Left lung (tissue), 10 donors: ENCODE measurements around the gene PCNT. TPM values are rescaled to one million over a fixed set of nuclear protein-coding genes. Genes with fewer than 3 reads are reported as not detected.

Source experiments
- ATAC-seq: fragments of 200-7000 bp; cut with Tn5 transposase; one replicate; pipeline ENCODE4 v1.9.1; 2020; ENCODE audit warnings: moderate library complexity
- DNase-seq, 4 donors: peaks; one replicate each; pipeline ENCODE4 v3.0.0-alpha.2; 2013 to 2020
- H3K27ac ChIP-seq, 2 donors: fragments of 200-600 bp; sonication (generic) in 1 of 2; one replicate each; pipeline versions ENCODE4 v1.5.0 to v1.8.0; 2020 to 2021
- H3K27me3 ChIP-seq, 2 donors: fragments of 200-600 bp; sonication (generic) in 1 of 2; one replicate each; pipeline versions ENCODE4 v1.5.0 to v1.8.0; 2020 to 2021
- H3K36me3 ChIP-seq, 2 donors: fragments of 200-600 bp; sonication (generic) in 1 of 2; one replicate each; pipeline versions ENCODE4 v1.5.0 to v1.8.0; 2020 to 2021
- H3K4me1 ChIP-seq, 2 donors: fragments of 200-600 bp; one replicate each; pipeline ENCODE4 v1.8.0; 2021
- H3K4me3 ChIP-seq, 2 donors: fragments of 200-600 bp; sonication (generic) in 1 of 2; one replicate each; pipeline versions ENCODE4 v1.5.0 to v1.8.0; 2020 to 2021; ENCODE audit warnings: mild to moderate bottlenecking in 1 of 2
- H3K9me3 ChIP-seq, 2 donors: fragments of 200-600 bp; sonication (generic) in 1 of 2; one replicate each; pipeline versions ENCODE4 v1.5.0 to v1.8.0; 2020 to 2021
- intact Hi-C, 2 donors: fragments of 100-400 bp; cut with DNase I; formaldehyde crosslinking; loops; one replicate each; pipeline versions ENCODE4 v1.11.2 to v1.14.2; 2022
- polyA plus RNA-seq, 6 donors: library from polyadenylated mRNA; unstranded; fragments of 120-200 nt; gene quantifications; one replicate each; pipeline ENCODE4 v1.2.1, GENCODE V29; 2013; ENCODE audit not compliant: insufficient read length in 6 of 6
- total RNA-seq, 2 donors: library from RNA; stranded (reverse); fragmentation: NEBNext Ultra II Directional; extraction: Animal tissue kit (Norgen Biotek cat#: 25700); gene quantifications; one replicate each; pipeline ENCODE4 v1.2.1, GENCODE V29; 2021
- TF ChIP-seq, protein P1 (sequence below), 2 donors: fragments of 200-600 bp; sonication (generic) in 1 of 2; IDR thresholded peaks; one replicate each; pipeline versions ENCODE4 v1.5.0 to v1.8.0; 2021; ENCODE audit warnings: antibody characterized with exemption in 2 of 2
- donor health status: DM: no; HTN: yes; CAD: no.
- donor health status: DM: no; HTN: no; CAD: no.

The PCNT gene
- total and polyA plus RNA-seq, 8 donors: 25.7 to 35.4 (median 32.4) TPM

- Histone ChIP-seq H3K4me3 (peak overlapping the region in 1 of 2 donors; percentile 75), H3K27me3 (no peaks in the 10 kb centered on the region)
Measured at GRCh38 chr21:46284733-46285132, 39.2 kb upstream of the PCNT start.

DNA sequence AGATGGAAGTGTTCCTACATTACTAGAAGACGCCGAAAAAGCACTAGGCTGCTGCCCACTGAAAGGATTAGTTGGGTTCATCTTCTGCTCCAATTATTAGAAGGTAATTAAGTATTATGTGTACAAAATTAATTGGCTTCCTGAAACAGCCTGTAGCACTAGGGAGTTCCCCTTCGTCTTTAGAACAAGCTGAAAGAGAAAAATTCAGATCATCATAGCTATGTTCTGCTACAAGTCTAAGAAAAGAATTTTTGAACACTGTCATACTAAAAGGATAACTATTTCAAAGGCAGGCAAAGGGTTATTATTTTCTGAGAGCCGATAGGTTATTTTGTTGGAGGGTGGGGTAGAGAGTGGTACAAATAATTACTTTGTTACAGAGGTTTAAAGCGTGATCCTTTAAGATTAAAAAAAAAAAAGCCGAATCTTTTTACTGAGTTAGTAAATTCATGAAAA lies 38.7 kb upstream of the PCNT start, which contains the start of gene MCM3AP:
Gene MCM3AP (minus strand): TSS at position 406 of the 456 bp plus-strand sequence. CDS start 325 bp downstream, at position 81.
- Histone ChIP-seq H3K4me3 (peak within 1 kb of the TSS; percentile 75 to 84), H3K9me3 (no peaks in the 10 kb centered on the region), H3K36me3 (peaks cover 0 to 45% of the 10 kb centered on the region in 2 donors), H3K4me1 (peaks cover 36 to 70% of the 10 kb centered on the region in 2 donors), H3K27me3 (no peaks in the 10 kb centered on the region), H3K27ac (peak within 1 kb of the TSS; percentile 96)
- TF ChIP-seq, protein P1, sequence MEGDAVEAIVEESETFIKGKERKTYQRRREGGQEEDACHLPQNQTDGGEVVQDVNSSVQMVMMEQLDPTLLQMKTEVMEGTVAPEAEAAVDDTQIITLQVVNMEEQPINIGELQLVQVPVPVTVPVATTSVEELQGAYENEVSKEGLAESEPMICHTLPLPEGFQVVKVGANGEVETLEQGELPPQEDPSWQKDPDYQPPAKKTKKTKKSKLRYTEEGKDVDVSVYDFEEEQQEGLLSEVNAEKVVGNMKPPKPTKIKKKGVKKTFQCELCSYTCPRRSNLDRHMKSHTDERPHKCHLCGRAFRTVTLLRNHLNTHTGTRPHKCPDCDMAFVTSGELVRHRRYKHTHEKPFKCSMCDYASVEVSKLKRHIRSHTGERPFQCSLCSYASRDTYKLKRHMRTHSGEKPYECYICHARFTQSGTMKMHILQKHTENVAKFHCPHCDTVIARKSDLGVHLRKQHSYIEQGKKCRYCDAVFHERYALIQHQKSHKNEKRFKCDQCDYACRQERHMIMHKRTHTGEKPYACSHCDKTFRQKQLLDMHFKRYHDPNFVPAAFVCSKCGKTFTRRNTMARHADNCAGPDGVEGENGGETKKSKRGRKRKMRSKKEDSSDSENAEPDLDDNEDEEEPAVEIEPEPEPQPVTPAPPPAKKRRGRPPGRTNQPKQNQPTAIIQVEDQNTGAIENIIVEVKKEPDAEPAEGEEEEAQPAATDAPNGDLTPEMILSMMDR (IDR thresholded peaks at IDR 0.05): no peak
- DNase-seq: no peak
- intact Hi-C loops: no loop called here
- ATAC-seq: no peak

More at GRCh38 chr21:46284733-46285132, 39.2 kb upstream of the PCNT start:
- no peak for DNase-seq
- Histone ChIP-seq H3K36me3 (peaks cover 0 to 50% of the 10 kb centered on the region in 2 donors), H3K9me3 (no peaks in the 10 kb centered on the region), H3K27ac (peak overlapping the region in 1 of 2 donors; percentile 96), H3K4me1 (peaks cover 36 to 70% of the 10 kb centered on the region in 2 donors)
- ATAC-seq: no peak
- intact Hi-C loops: no loop called here
- TF ChIP-seq, protein P1 (IDR thresholded peaks at IDR 0.05): no peak

DNA sequence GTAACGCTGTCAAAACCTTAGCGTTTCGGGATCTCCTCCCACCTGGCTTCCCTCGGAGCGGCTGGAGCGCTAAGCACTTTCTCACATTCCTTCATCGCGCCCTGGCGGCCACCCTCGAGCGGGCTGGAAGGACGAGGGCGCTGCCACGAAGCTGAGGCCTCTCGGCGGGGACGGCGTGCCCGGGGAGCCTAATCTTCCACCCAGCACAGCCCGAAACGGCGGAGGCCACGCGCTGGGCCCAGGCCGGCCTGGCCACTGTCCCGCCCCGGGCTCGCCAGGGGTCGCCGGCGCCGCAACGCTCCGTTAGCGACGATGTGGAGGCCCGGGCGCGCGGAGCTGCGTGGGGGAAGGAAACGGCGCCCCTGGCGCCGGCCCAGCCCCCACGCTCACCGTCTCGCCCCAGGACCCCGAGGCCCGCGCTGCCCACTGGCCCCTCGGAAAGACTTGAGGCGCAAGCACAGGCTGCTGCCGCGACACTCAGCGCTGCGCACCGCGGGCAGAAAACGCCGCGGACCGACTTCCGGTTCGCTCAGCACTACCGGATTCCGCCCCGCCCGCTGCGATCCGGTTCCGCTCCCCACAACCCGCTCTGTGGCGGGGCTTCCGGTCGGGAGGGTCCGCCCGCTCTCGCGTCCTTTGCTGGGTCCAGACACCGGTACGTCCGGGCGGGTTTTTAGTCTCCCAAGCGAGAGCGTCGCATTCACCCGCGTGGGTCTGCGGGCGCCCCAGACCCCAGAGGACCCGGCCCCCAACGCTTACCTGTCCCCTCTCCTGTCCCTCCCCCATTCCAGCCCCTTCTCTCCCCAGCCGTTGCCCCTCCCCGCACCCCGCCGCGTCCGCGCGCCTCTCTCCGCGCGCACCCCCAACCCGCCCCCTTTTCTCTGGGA lies 38.0 kb upstream of the PCNT start, which contains the start of gene YBEY:
Gene YBEY (plus strand): TSS at position 582 of the 887 bp plus-strand sequence. CDS start 572 bp downstream, outside the sequence.
- intact Hi-C loops: no loop called here
- DNase-seq (peak; percentile 90 to 97 (median 92)), ATAC-seq (peak; percentile 97)
- H3K9me3 ChIP-seq: no peaks in the 10 kb centered on the region
- H3K4me3 ChIP-seq: peak within 1 kb of the TSS; percentile 75 to 84
- H3K27ac ChIP-seq: peak within 1 kb of the TSS; percentile 96
- H3K27me3 ChIP-seq: no peaks in the 10 kb centered on the region
- TF ChIP-seq, protein P1 (IDR thresholded peaks at IDR 0.05): peak in 1 of 2 donors; percentile 29
- peaks cover 0 to 37% of the 10 kb centered on the region in 2 donors for H3K36me3 ChIP-seq
- H3K4me1 ChIP-seq: peaks cover 36 to 69% of the 10 kb centered on the region in 2 donors

- TF ChIP-seq, protein P1 (IDR thresholded peaks at IDR 0.05): no peak
- peaks cover 36 to 63% of the 10 kb centered on the region in 2 donors for H3K4me1 ChIP-seq
- H3K27ac ChIP-seq: peak overlapping the region; percentile 96
- no peaks in the 10 kb centered on the region for H3K9me3 ChIP-seq
- H3K36me3 ChIP-seq: peaks cover 0 to 37% of the 10 kb centered on the region in 2 donors
- DNase-seq (no peak), ATAC-seq (no peak)
- H3K27me3 ChIP-seq: no peaks in the 10 kb centered on the region
- intact Hi-C loops: no loop called here
- peak overlapping the region; percentile 75 to 84 for H3K4me3 ChIP-seq
Measured at GRCh38 chr21:46286648-46287002, 37.3 kb upstream of the PCNT start.

- Histone ChIP-seq H3K4me3 (peak overlapping the region in 1 of 2 donors; percentile 75), H3K9me3 (no peaks in the 10 kb centered on the region), H3K27ac (no peak overlapping the region), H3K36me3 (peaks cover 0 to 35% of the 10 kb centered on the region in 2 donors), H3K27me3 (no peaks in the 10 kb centered on the region), H3K4me1 (peaks cover 26 to 55% of the 10 kb centered on the region in 2 donors)
- TF ChIP-seq, protein P1 (IDR thresholded peaks at IDR 0.05): no peak
- ATAC-seq (no peak), DNase-seq (no peak)
- intact Hi-C loops: no loop called here
Measured at GRCh38 chr21:46287541-46287940, 36.4 kb upstream of the PCNT start.
